ENCODE results near the gene OLFML3. TPM values are rescaled to one million over a fixed set of nuclear protein-coding genes. Genes with fewer than 3 reads are reported as not detected.

OLFML3 gene
- total and polyA plus RNA-seq, 2 donors (not counting 1 experiment from before 2014, with no cell fraction given): 0.32 TPM; not detected in 1

GRCh38 chr1:114021665-114022099 lies 42.4 kb downstream of the OLFML3 start:
- H3K4me1 Mint-ChIP-seq: no peaks in the 10 kb centered on the region
- ChIA-PET POLR2A (no interaction called here), CTCF (no interaction called here)
- no peaks in the 10 kb centered on the region for H3K9me3 Mint-ChIP-seq (ENCODE audit: insufficient read depth)
- H3K4me3 ChIP-seq (ENCODE audit: control extremely low read depth in 1 of 5, extremely low read depth in 1 of 5, insufficient read depth in 1 of 5, low read depth in 2 of 5, low read length in 4 of 5): no peak overlapping the region
- ATAC-seq (ENCODE audit: low read depth): no peak
- TF ChIP-seq CTCF (IDR thresholded peaks at IDR 0.05) (no peak), EZH2 (IDR thresholded peaks at IDR 0.05; ENCODE audit: borderline replicate concordance, insufficient read depth, low read depth, low read length, poor library complexity, severe bottlenecking) (no peak)
- H3K4me3 Mint-ChIP-seq: no peak overlapping the region
- no peak overlapping the region for H3K9ac ChIP-seq (ENCODE audit: low read length)
- no peaks in the 10 kb centered on the region for H3K79me2 ChIP-seq (ENCODE audit: control insufficient read depth, insufficient read depth, low read length)
- no peak for DNase-seq
- H3K9me3 ChIP-seq (ENCODE audit: control extremely low read depth in 1 of 3, control insufficient read depth in 2 of 3, insufficient read depth in 1 of 3, low read length in 2 of 3): peaks cover 0 to 7% (median 0%) of the 10 kb centered on the region in 3 donors
- H4K20me1 ChIP-seq (ENCODE audit: control insufficient read depth, insufficient read depth, low read length, poor library complexity, severe bottlenecking): no peaks in the 10 kb centered on the region
- H3K27ac ChIP-seq (ENCODE audit: low read length in 2 of 2): no peak overlapping the region
- intact Hi-C loops (cut with micrococcal nuclease): no loop called here
- no peak overlapping the region for H2AFZ ChIP-seq (ENCODE audit: insufficient read depth, low read depth, low read length, poor library complexity, severe bottlenecking)
- 96% methylated on average over 2 of the region's 4 CpGs for WGBS (ENCODE audit: insufficient coverage)
- H3K4me1 ChIP-seq (ENCODE audit: control insufficient read depth in 2 of 2, insufficient read depth in 2 of 2, low read length in 2 of 2): no peaks in the 10 kb centered on the region
- H3K4me2 ChIP-seq (replicated peaks; ENCODE audit: low read depth, low read length, poor library complexity, severe bottlenecking): no peak overlapping the region
- H3K36me3 ChIP-seq (replicated peaks in 1 of 2; ENCODE audit: control extremely low read depth in 1 of 2, control insufficient read depth in 1 of 2, extremely low read depth in 1 of 2, insufficient read depth in 2 of 2, low read length in 1 of 2): no peaks in the 10 kb centered on the region
- H3K27me3 Mint-ChIP-seq: peaks cover 12% of the 10 kb centered on the region
- H3K27ac Mint-ChIP-seq: no peak overlapping the region
- no peaks in the 10 kb centered on the region for H3K27me3 ChIP-seq (replicated peaks in 1 of 4; ENCODE audit: control extremely low read depth in 1 of 4, control insufficient read depth in 3 of 4, insufficient read depth in 4 of 4, low read length in 3 of 4)

- DNase-seq (no peak), ATAC-seq (ENCODE audit: low read depth) (no peak)
- intact Hi-C loops (cut with micrococcal nuclease): no loop called here
- H3K9ac ChIP-seq (ENCODE audit: low read length): no peak overlapping the region
- no peaks in the 10 kb centered on the region for H3K4me1 ChIP-seq (ENCODE audit: control insufficient read depth in 2 of 2, insufficient read depth in 2 of 2, low read length in 2 of 2)
- H3K79me2 ChIP-seq (ENCODE audit: control insufficient read depth, insufficient read depth, low read length): no peaks in the 10 kb centered on the region
- no peak overlapping the region for H3K4me2 ChIP-seq (replicated peaks; ENCODE audit: low read depth, low read length, poor library complexity, severe bottlenecking)
- H3K9me3 Mint-ChIP-seq (ENCODE audit: insufficient read depth): no peaks in the 10 kb centered on the region
- WGBS (ENCODE audit: insufficient coverage): 91% methylated on average over 2 of the region's 2 CpGs
- H3K9me3 ChIP-seq (ENCODE audit: control extremely low read depth in 1 of 3, control insufficient read depth in 2 of 3, insufficient read depth in 1 of 3, low read length in 2 of 3): peaks cover 0 to 7% (median 0%) of the 10 kb centered on the region in 3 donors
- ChIA-PET POLR2A (no interaction called here), CTCF (no interaction called here)
- H3K36me3 ChIP-seq (replicated peaks in 1 of 2; ENCODE audit: control extremely low read depth in 1 of 2, control insufficient read depth in 1 of 2, extremely low read depth in 1 of 2, insufficient read depth in 2 of 2, low read length in 1 of 2): no peaks in the 10 kb centered on the region
- no peaks in the 10 kb centered on the region for H3K4me1 Mint-ChIP-seq
- no peak overlapping the region for H3K27ac ChIP-seq (ENCODE audit: low read length in 2 of 2)
- H3K4me3 Mint-ChIP-seq: no peak overlapping the region
- no peak overlapping the region for H3K4me3 ChIP-seq (ENCODE audit: control extremely low read depth in 1 of 5, extremely low read depth in 1 of 5, insufficient read depth in 1 of 5, low read depth in 2 of 5, low read length in 4 of 5)
- peaks cover 9% of the 10 kb centered on the region for H3K27me3 Mint-ChIP-seq
- no peak overlapping the region for H3K27ac Mint-ChIP-seq
- no peak overlapping the region for H2AFZ ChIP-seq (ENCODE audit: insufficient read depth, low read depth, low read length, poor library complexity, severe bottlenecking)
- H3K27me3 ChIP-seq (replicated peaks in 1 of 4; ENCODE audit: control extremely low read depth in 1 of 4, control insufficient read depth in 3 of 4, insufficient read depth in 4 of 4, low read length in 3 of 4): no peaks in the 10 kb centered on the region
- TF ChIP-seq EZH2 (IDR thresholded peaks at IDR 0.05; ENCODE audit: borderline replicate concordance, insufficient read depth, low read depth, low read length, poor library complexity, severe bottlenecking) (no peak), CTCF (IDR thresholded peaks at IDR 0.05) (no peak)
- no peaks in the 10 kb centered on the region for H4K20me1 ChIP-seq (ENCODE audit: control insufficient read depth, insufficient read depth, low read length, poor library complexity, severe bottlenecking)
These were observed 43.6 kb downstream of the OLFML3 start for GRCh38 chr1:114022877-114023276.

All from B cell (primary cell).